ENCODE results near the gene FHAD1.

- TF ChIP-seq MEIS2 (IDR thresholded peaks at IDR 0.05; ENCODE audit: partially characterized antibody) (no peak), EZH2 (IDR thresholded peaks at IDR 0.05; ENCODE audit: borderline replicate concordance, low read depth, low read length) (no peak), FOXA1 (IDR thresholded peaks at IDR 0.05; ENCODE audit: borderline replicate concordance) (no peak), VEZF1 (CRISPR knock-in tag; IDR thresholded peaks at IDR 0.05) (peak; percentile 97), SMARCC2 (IDR thresholded peaks at IDR 0.05; ENCODE audit: low read depth) (no peak), ILK (tag; IDR thresholded peaks at IDR 0.05; ENCODE audit: borderline replicate concordance, low read depth) (no peak)
These were observed 162.6 kb downstream of the FHAD1 start, which contains the start of gene EFHD2 for GRCh38 chr1:15409388-15410222.

Data from K562 (cell line).